ENCODE data around the gene KCTD19. TPM values are rescaled to one million over a fixed set of nuclear protein-coding genes. Genes with fewer than 3 reads are reported as not detected.
A peak's percentile ranks its signal among the peaks of the same experiment; 100 is the strongest.

Gene KCTD19
- total RNA-seq, 1 donor from 2014 or later = not detected

DNA sequence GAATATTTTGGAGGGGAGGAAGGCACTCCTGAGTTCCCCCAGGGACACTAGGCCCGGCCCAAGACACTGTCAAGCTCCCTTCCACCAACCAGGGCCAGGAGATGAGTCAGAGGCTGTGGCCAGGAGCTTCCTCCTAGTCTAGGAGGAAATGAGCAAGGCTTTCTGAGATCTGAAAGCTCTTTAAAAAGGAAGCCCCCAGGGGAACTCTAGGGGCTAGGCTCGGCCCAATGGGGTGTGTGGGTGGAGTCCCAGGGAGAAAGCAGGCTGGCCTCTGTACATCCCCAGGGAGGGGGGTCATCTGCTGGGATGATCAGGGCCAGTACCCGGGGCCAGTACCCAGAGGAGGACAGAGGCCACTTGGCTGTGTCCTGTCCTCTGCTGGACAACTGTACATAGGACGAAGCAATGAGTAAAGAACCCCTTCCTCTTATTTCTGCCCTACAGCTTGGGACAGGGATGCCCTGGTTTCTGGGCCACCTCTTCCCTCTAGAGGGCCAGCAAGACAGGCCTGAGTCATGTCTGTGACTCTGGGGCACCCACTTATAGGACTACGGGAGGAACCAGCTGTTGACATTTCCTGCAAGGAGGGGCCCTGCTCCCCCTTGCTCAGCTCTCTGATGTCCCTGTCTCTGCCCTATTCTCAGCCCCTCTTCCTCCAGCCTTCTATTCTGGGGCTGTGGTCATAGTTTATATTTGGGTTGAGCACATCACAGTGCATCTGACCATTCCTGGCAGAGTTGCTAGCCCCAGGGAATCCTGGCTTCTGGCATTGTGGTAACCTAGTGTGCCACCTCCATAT is 82.0 kb downstream of the KCTD19 start:
- DNase-seq (ENCODE audit: low read depth) = peak; percentile 98

- no peak for DNase-seq (ENCODE audit: low read depth)
These were observed 83.1 kb downstream of the KCTD19 start for GRCh38 chr16:67243481-67243880.

- DNase-seq (ENCODE audit: low read depth) = no peak
These were observed 84.3 kb downstream of the KCTD19 start for GRCh38 chr16:67242138-67242730.

DNA sequence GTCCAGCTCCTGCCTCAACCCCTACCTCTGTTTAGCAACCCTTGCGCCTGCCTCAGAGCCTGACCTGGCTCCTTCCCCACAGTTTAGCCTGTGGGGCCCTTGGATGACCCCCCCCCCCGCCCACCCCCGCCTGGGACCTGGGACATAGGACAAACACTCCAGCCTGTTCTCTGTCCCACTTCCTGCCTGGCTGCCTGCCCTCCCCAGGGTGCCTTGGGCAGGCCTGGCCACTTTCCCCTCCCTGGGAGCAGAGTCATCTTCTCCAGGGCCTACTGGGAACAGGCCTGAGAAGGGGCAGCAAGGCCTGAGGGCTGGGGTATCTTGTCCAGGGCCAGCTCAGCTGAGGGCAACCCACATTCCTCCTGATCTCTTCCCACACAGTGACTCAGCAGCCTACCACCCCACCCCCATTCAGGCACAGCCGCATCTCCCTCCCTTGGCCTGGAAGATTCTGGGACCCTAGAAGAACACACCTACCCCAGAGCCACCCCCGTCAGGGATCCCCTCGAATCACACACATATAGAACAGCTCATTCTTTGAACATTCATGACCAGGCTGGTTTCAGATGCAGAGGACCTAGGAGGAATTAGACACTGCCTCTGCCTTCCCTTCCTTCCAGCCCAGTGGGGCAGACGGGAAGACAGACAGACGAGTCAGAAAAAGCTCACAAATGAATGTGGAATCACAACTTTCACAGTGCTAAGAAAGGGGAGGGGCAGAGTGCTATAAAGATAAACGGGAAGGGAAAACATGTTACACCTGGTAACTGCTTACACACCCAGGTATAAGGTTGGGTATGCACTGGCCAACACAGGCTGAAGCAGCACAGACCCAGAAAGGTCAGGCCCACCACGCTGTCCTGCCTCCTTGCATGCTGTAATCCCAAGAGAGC is 85.3 kb downstream of the KCTD19 start:
- peak; percentile 92 for DNase-seq (ENCODE audit: low read depth)

- no peak for DNase-seq (ENCODE audit: low read depth)
These were observed 86.0 kb downstream of the KCTD19 start for GRCh38 chr16:67240506-67240905.

Other genes starting within 250 kb of the KCTD19 start
- 22.4 and 30.7 TPM in 2 replicates for gene PHAF1, start 216.8 kb downstream of the KCTD19 start, total RNA-seq
- gene B3GNT9, start 175.7 kb downstream of the KCTD19 start, total RNA-seq = 56.1 and 57.4 TPM in 2 replicates
- gene TRADD, start 166.8 kb downstream of the KCTD19 start, total RNA-seq = 19.1 and 21.0 TPM in 2 replicates
- 39.3 and 46.4 TPM in 2 replicates for gene FBXL8, start 166.8 kb downstream of the KCTD19 start, total RNA-seq
- 20.9 and 29.3 TPM in 2 replicates for gene HSF4, start 162.0 kb downstream of the KCTD19 start, total RNA-seq
- gene NOL3, start 156.2 kb downstream of the KCTD19 start, total RNA-seq = 70.9 and 86.5 TPM in 2 replicates
- 27.2 and 28.6 TPM in 2 replicates for gene MATCAP1, start 142.8 kb downstream of the KCTD19 start, total RNA-seq
- 0.99 and 2.1 TPM in 2 replicates for gene EXOC3L1, start 136.6 kb downstream of the KCTD19 start, total RNA-seq
- 75.8 and 93.9 TPM in 2 replicates for gene E2F4, start 134.6 kb downstream of the KCTD19 start, total RNA-seq
- gene ELMO3, start 127.6 kb downstream of the KCTD19 start, total RNA-seq = 0.56 and 0.99 TPM in 2 replicates
- gene TMEM208, start 99.6 kb downstream of the KCTD19 start, total RNA-seq = 31.6 and 32.8 TPM in 2 replicates
- gene FHOD1, start 79.3 kb downstream of the KCTD19 start, total RNA-seq = 9.6 and 28.5 TPM in 2 replicates
- 0.94 and 1.2 TPM in 2 replicates for gene SLC9A5, start 77.8 kb downstream of the KCTD19 start, total RNA-seq
- 0.32 and 0.42 TPM in 2 replicates for gene PLEKHG4, start 47.2 kb downstream of the KCTD19 start, total RNA-seq
- not detected in 2 replicates for gene LRRC36, start 74 bp upstream of the KCTD19 start, total RNA-seq
- 30.0 and 67.0 TPM in 2 replicates for gene TPPP3, start 66.8 kb upstream of the KCTD19 start, total RNA-seq
- gene ZDHHC1, start 89.7 kb upstream of the KCTD19 start, total RNA-seq = 12.8 and 19.2 TPM in 2 replicates
- 6.1 and 31.3 TPM in 2 replicates for gene HSD11B2, start 104.4 kb upstream of the KCTD19 start, total RNA-seq
- gene ATP6V0D1, start 154.4 kb upstream of the KCTD19 start, total RNA-seq = 190 and 234 TPM in 2 replicates
- gene AGRP, start 156.8 kb upstream of the KCTD19 start, total RNA-seq = not detected in 2 replicates
- gene RIPOR1, start 202.1 kb upstream of the KCTD19 start, total RNA-seq = 32.4 and 37.8 TPM in 2 replicates
- 27.9 and 35.7 TPM in 2 replicates for gene CTCF, start 235.8 kb upstream of the KCTD19 start, total RNA-seq